Activated CD4-positive, alpha-beta T cell treated with anti-CD3 and anti-CD28 coated beads, Interleukin-2, amount 50 U/mL, for 48 hours (primary cell): ENCODE results near the gene CASP1.
"Not testable (repeated sequence)": the region's sequence is repeated elsewhere in the genome, so short reads cannot be mapped to it uniquely, and the experiment has no call there.

Source experiments
- DNase-seq, 2 experiments: peaks; one replicate each; pipeline ENCODE4 v3.0.0-alpha.2; 2020

CASP1 gene

GRCh38 chr11:105045676-105046296 lies 10.8 kb upstream of the CASP1 start:
- DNase-seq = no peak

- DNase-seq = peak; percentile 24 to 40
Measured at GRCh38 chr11:105044557-105045524, 9.9 kb upstream of the CASP1 start, which contains the start of gene CARD16. Gene CARD16 (minus strand): TSS chr11:105045335. CDS start chr11:105045297, 38 bp downstream.

- DNase-seq = no peak
Measured at GRCh38 chr11:105042178-105042577, 7.2 kb upstream of the CASP1 start.

GRCh38 chr11:105040703-105041102 lies 5.8 kb upstream of the CASP1 start:
- no peak for DNase-seq

GRCh38 chr11:105034388-105034787 lies 556 bp downstream of the CASP1 start:
- not testable (repeated sequence) for DNase-seq

GRCh38 chr11:105033781-105034180 lies 1.2 kb downstream of the CASP1 start:
- DNase-seq = no peak

- DNase-seq = no peak
Measured at GRCh38 chr11:105033343-105033742, 1.6 kb downstream of the CASP1 start.

GRCh38 chr11:105032495-105032894 lies 2.4 kb downstream of the CASP1 start:
- no peak for DNase-seq

GRCh38 chr11:105027678-105028077 lies 7.3 kb downstream of the CASP1 start:
- no peak for DNase-seq

- no peak for DNase-seq
Measured at GRCh38 chr11:105024394-105024793, 10.6 kb downstream of the CASP1 start.

- no peak for DNase-seq
Measured at GRCh38 chr11:105023003-105023402, 11.9 kb downstream of the CASP1 start, which contains the start of gene CASP5. Gene CASP5 (minus strand): TSS chr11:105023168. CDS start chr11:105023136, 32 bp downstream.

- no peak for DNase-seq
Measured at GRCh38 chr11:105022527-105022926, 12.4 kb downstream of the CASP1 start.

- DNase-seq = no peak
Measured at GRCh38 chr11:105007463-105007862, 27.5 kb downstream of the CASP1 start.

GRCh38 chr11:105005451-105005845 lies 29.5 kb downstream of the CASP1 start:
- no peak for DNase-seq

GRCh38 chr11:105004021-105004420 lies 30.9 kb downstream of the CASP1 start:
- DNase-seq = no peak

GRCh38 chr11:105003151-105003550 lies 31.8 kb downstream of the CASP1 start:
- DNase-seq = no peak

- DNase-seq = peak; percentile 50 to 67
Measured at GRCh38 chr11:105000797-105001196, 34.1 kb downstream of the CASP1 start.

GRCh38 chr11:105000167-105000566 lies 34.8 kb downstream of the CASP1 start:
- peak in 1 of 2 experiments; percentile 8 for DNase-seq

- no peak for DNase-seq
Measured at GRCh38 chr11:104999721-105000120, 35.2 kb downstream of the CASP1 start.

- no peak for DNase-seq
Measured at GRCh38 chr11:104997288-104997687, 37.7 kb downstream of the CASP1 start.

GRCh38 chr11:104995001-104995408 lies 39.9 kb downstream of the CASP1 start:
- DNase-seq = no peak

- no peak for DNase-seq
Measured at GRCh38 chr11:104992781-104993180, 42.2 kb downstream of the CASP1 start.

GRCh38 chr11:104991994-104992393 lies 43.0 kb downstream of the CASP1 start:
- no peak for DNase-seq

GRCh38 chr11:104984808-104985207 lies 50.1 kb downstream of the CASP1 start:
- DNase-seq = no peak
